DND-41 (cell line): ENCODE measurements around the gene MFSD12.

Experiments used
- EZH2 ChIP-seq: IDR thresholded peaks from 3 replicates; pipeline ENCODE4 v1.6.1; 2012; ENCODE audit warnings: borderline replicate concordance, low read depth, mild to moderate bottlenecking, moderate library complexity, low read length, inconsistent platforms; ENCODE audit not compliant: severe bottlenecking
- TF ChIP-seq, protein P1 (sequence below): IDR thresholded peaks from 2 replicates; pipeline ENCODE4 v1.5.1; 2012; ENCODE audit warnings: borderline replicate concordance, low read length, moderate library complexity, mild to moderate bottlenecking; ENCODE audit not compliant: poor library complexity, severe bottlenecking; ENCODE audit errors: extremely low read depth

DNA sequence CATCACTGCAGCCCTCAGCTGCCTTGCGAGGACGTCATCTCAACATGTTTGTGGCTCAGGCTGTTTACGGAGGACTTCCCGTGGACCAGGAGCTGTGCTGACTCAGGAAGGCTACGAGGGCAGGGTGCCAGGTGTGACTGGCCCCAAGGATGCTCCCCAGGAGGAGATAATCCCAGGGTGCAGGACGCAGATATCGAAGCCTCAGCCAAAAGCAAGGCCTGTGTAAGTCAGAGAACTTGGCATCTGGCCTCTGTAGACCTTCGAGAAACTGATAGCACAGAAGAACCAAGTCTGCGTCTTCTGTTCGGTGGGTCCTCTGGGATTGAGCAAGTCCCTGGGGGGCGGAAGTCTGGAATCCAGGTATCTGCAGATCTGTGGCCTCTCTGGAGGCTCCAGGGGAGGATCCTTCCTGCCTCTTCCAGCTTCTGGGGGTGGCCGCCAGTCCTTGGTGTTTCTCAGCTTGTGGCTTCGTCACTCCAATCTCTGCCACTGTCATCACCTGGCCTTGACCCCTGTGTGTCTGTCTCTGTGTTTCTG, 54.3 kb downstream of the MFSD12 start:
- TF ChIP-seq, protein P1, sequence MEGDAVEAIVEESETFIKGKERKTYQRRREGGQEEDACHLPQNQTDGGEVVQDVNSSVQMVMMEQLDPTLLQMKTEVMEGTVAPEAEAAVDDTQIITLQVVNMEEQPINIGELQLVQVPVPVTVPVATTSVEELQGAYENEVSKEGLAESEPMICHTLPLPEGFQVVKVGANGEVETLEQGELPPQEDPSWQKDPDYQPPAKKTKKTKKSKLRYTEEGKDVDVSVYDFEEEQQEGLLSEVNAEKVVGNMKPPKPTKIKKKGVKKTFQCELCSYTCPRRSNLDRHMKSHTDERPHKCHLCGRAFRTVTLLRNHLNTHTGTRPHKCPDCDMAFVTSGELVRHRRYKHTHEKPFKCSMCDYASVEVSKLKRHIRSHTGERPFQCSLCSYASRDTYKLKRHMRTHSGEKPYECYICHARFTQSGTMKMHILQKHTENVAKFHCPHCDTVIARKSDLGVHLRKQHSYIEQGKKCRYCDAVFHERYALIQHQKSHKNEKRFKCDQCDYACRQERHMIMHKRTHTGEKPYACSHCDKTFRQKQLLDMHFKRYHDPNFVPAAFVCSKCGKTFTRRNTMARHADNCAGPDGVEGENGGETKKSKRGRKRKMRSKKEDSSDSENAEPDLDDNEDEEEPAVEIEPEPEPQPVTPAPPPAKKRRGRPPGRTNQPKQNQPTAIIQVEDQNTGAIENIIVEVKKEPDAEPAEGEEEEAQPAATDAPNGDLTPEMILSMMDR = no peak
- no peak for TF ChIP-seq EZH2
